ENCODE data around the gene ATG4D.

The ATG4D gene

DNA sequence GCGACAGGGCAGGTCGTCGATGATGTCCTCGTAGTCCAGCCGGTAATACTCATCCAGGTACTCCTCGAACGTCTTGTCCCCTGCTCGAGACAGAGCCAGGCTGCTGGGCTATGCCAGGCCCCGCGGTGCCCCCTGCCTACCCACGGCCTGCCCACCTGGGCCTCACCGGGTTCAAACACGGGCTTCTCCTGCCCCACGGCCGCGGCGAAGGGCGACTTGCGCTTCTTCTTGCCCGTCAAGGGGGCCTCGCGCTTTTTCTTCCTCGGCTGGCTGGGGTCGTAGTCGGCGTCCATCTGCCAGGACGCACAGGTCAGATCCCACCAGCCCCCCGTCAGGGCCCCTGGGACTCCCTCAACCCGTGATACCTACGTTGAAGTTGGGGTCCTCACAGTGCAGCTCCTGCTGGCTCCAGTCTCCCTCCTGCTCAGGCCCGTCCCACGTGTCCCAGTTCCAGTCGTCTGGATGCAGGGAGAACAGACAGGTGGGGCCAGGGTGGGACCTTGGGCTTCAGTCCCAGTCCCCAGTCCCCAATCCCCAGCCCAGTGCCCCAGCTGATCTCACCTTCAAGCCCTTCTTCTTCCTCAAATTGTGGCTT, 14.0 kb downstream of the ATG4D start:
- DNase-seq (ENCODE audit: low read depth): no peak
- TF ChIP-seq, protein P1, sequence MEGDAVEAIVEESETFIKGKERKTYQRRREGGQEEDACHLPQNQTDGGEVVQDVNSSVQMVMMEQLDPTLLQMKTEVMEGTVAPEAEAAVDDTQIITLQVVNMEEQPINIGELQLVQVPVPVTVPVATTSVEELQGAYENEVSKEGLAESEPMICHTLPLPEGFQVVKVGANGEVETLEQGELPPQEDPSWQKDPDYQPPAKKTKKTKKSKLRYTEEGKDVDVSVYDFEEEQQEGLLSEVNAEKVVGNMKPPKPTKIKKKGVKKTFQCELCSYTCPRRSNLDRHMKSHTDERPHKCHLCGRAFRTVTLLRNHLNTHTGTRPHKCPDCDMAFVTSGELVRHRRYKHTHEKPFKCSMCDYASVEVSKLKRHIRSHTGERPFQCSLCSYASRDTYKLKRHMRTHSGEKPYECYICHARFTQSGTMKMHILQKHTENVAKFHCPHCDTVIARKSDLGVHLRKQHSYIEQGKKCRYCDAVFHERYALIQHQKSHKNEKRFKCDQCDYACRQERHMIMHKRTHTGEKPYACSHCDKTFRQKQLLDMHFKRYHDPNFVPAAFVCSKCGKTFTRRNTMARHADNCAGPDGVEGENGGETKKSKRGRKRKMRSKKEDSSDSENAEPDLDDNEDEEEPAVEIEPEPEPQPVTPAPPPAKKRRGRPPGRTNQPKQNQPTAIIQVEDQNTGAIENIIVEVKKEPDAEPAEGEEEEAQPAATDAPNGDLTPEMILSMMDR (conservative IDR thresholded peaks at IDR 0.05; ENCODE audit: low read depth, low read length): no peak
- H3K4me3 ChIP-seq (ENCODE audit: low read depth, low read length): no peak overlapping the region

GRCh38 chr19:10560154-10560553, 16.4 kb downstream of the ATG4D start:
- TF ChIP-seq, protein P1 (conservative IDR thresholded peaks at IDR 0.05; ENCODE audit: low read depth, low read length): no peak
- H3K4me3 ChIP-seq (ENCODE audit: low read depth, low read length): no peak overlapping the region
- DNase-seq (ENCODE audit: low read depth): no peak

GRCh38 chr19:10562609-10563008, 18.9 kb downstream of the ATG4D start:
- H3K4me3 ChIP-seq (ENCODE audit: low read depth, low read length): no peak overlapping the region
- TF ChIP-seq, protein P1 (conservative IDR thresholded peaks at IDR 0.05; ENCODE audit: low read depth, low read length): no peak
- DNase-seq (ENCODE audit: low read depth): no peak

- H3K4me3 ChIP-seq (ENCODE audit: low read depth, low read length): peak overlapping the region; percentile 90
- DNase-seq (ENCODE audit: low read depth): peak; percentile 44
- TF ChIP-seq, protein P1 (conservative IDR thresholded peaks at IDR 0.05; ENCODE audit: low read depth, low read length): peak; percentile 44
These were observed 21.4 kb downstream of the ATG4D start for GRCh38 chr19:10565028-10565566.

GRCh38 chr19:10565567-10566407, 22.1 kb downstream of the ATG4D start, which contains the start of gene KRI1:
Gene KRI1 (minus strand): TSS chr19:10566010. CDS start chr19:10565999, 11 bp downstream.
- H3K4me3 ChIP-seq (ENCODE audit: low read depth, low read length): peak within 1 kb of the TSS; percentile 90
- TF ChIP-seq, protein P1 (conservative IDR thresholded peaks at IDR 0.05; ENCODE audit: low read depth, low read length): peak; percentile 24
- peak; percentile 98 for DNase-seq (ENCODE audit: low read depth)

GRCh38 chr19:10566408-10566657, 22.6 kb downstream of the ATG4D start:
- no peak for DNase-seq (ENCODE audit: low read depth)
- peak overlapping the region; percentile 90 for H3K4me3 ChIP-seq (ENCODE audit: low read depth, low read length)
- TF ChIP-seq, protein P1 (conservative IDR thresholded peaks at IDR 0.05; ENCODE audit: low read depth, low read length): no peak
